H1 (cell line): ENCODE measurements around the gene PPIH. TPM values are rescaled to one million over a fixed set of nuclear protein-coding genes. Genes with fewer than 3 reads are reported as not detected.

ENCODE experiments used
- BACH1 ChIP-seq: IDR thresholded peaks from 2 replicates; pipeline ENCODE4 v1.6.1; 2012; ENCODE audit warnings: low read length, improper control_type of control experiment
- BCL11A ChIP-seq, 2 experiments: IDR thresholded peaks; one replicate each; pipeline ENCODE4 v1.6.1; 2011; ENCODE audit warnings: low read depth in 2 of 2, low read length in 2 of 2, mild to moderate bottlenecking in 2 of 2
- CBX8 ChIP-seq: fragments of 300-800, 300-1000 bp; sonication (generic); IDR thresholded peaks from 2 replicates; pipeline ENCODE4 v1.7.1; 2016; ENCODE audit warnings: low read depth, low read length, borderline replicate concordance
- CEBPB ChIP-seq: IDR thresholded peaks from 2 replicates; pipeline ENCODE4 v1.6.1; 2012; ENCODE audit warnings: low read depth, low read length
- EP300 ChIP-seq, 2 experiments: IDR thresholded peaks; 1 replicate in 1 of 2; 2 replicates in 1 of 2; pipeline ENCODE4 v1.6.1; 2011 to 2012; ENCODE audit warnings: low read depth in 2 of 2, low read length in 2 of 2, mild to moderate bottlenecking in 2 of 2, borderline replicate concordance in 1 of 2, inconsistent platforms in 1 of 2, moderate library complexity in 1 of 2
- GABPA ChIP-seq: IDR thresholded peaks from 2 replicates; pipeline ENCODE4 v1.6.1; 2011; ENCODE audit warnings: mild to moderate bottlenecking, low read length, moderate library complexity, borderline replicate concordance; ENCODE audit not compliant: insufficient read depth
- GTF2F1 ChIP-seq: IDR thresholded peaks from 2 replicates; pipeline ENCODE4 v1.6.1; 2012; ENCODE audit warnings: low read depth, low read length, improper control_type of control experiment, borderline replicate concordance
- JUND ChIP-seq: IDR thresholded peaks from 2 replicates; pipeline ENCODE4 v1.6.1; 2011; ENCODE audit warnings: mild to moderate bottlenecking, improper control_type of control experiment, low read length
- KDM1A ChIP-seq: fragments of 200-600, 300-600 bp; sonication (generic); IDR thresholded peaks from 2 replicates; pipeline ENCODE4 v1.7.1; 2016; ENCODE audit warnings: mild to moderate bottlenecking, low read length, borderline replicate concordance
- KDM5A ChIP-seq: fragments of 200-600 bp; IDR thresholded peaks from 2 replicates; pipeline ENCODE4 v1.7.1; 2012; ENCODE audit warnings: mild to moderate bottlenecking, low read length, inconsistent platforms, mixed read lengths
- MAFK ChIP-seq: IDR thresholded peaks from 2 replicates; pipeline ENCODE4 v1.6.1; 2012; ENCODE audit warnings: low read depth, mild to moderate bottlenecking, improper control_type of control experiment, low read length
- NANOG ChIP-seq: IDR thresholded peaks from 2 replicates; pipeline ENCODE4 v1.6.1; 2011; ENCODE audit warnings: low read length, low read depth, mild to moderate bottlenecking, inconsistent platforms; ENCODE audit not compliant: insufficient read depth, poor library complexity, severe bottlenecking
- POU5F1 ChIP-seq: IDR thresholded peaks from 2 replicates; pipeline ENCODE4 v1.6.1; 2011; ENCODE audit warnings: low read depth, mild to moderate bottlenecking, low read length, moderate library complexity
- RNF2 ChIP-seq: fragments of 200-900, 300-1000 bp; sonication (generic); IDR thresholded peaks from 2 replicates; pipeline ENCODE4 v1.7.1; 2016; ENCODE audit warnings: borderline replicate concordance, low read depth, mild to moderate bottlenecking, antibody characterized with exemption, low read length; ENCODE audit not compliant: poor library complexity, severe bottlenecking; ENCODE audit errors: missing control alignments
- SIX5 ChIP-seq: IDR thresholded peaks from 2 replicates; pipeline ENCODE4 v1.6.1; 2011; ENCODE audit warnings: mild to moderate bottlenecking, low read depth, low read length
- SP4 ChIP-seq: IDR thresholded peaks from 2 replicates; pipeline ENCODE4 v1.6.1; 2012; ENCODE audit warnings: low read length, inconsistent platforms
- polyA plus RNA-seq, 7 experiments: library from polyadenylated mRNA; depleted of rRNA in 3 of 7; stranded (reverse) in 5 of 7; unstranded in 2 of 7; fragments of >200 nt in 5 of 7; fragments of 200-250 nt in 2 of 7; gene quantifications; 1 replicate in 5 of 7; 2 replicates in 1 of 7; 4 replicates in 1 of 7; pipeline versions ENCODE4 v1.2.1 to v1.2.3, GENCODE V29; 2011 to 2013; ENCODE audit warnings: missing spikeins in 2 of 7, mixed read lengths in 2 of 7
- total RNA-seq: library from RNA; stranded (reverse); fragmentation: NEBNext Ultra II Directional; extraction: Animal tissue kit (Norgen Biotek cat#: 25700); gene quantifications from 2 replicates; pipeline ENCODE4 v1.2.1, GENCODE V29; 2021

PPIH gene
- total and polyA plus RNA-seq, 2 of the 8 experiments (the other 6 are each of a cell fraction or from before 2014, with no cell fraction given): 78.1 to 91.5 TPM

DNA sequence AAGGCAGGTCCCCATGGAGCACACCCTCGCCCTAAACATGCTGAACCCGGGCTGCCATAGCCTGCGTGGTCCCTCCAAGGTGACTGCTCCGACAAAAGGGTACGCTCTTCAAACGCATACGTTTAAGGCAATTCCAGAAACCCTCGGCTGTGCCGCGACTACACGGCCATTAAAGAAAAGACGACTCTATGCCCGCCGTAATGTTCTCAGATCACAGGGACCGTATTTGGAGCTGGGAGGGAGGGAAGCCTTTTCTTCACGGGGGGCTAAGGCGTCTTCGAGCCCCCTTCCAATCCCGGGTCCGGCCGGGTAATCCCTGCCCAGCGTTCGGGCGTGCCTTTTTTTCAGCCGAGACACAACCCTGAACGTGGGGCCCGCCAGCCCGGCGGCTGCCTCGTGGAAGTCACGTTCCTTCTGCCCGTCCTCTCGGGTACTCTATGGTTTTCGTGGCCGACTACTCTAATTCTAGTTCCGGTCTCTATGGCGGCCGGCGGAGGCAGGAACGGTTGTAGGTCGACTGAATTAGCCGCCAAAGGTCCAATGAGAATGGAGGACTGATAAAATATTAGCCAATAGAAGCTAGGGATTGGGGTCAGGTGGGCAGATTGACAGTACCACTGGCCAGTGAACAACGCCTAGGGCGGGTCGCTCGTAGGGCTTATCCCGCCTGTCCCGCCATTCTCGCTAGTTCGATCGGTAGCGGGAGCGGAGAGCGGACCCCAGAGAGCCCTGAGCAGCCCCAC is 23.7 kb downstream of the PPIH start, which contains the start of gene YBX1 (continued):
- TF ChIP-seq CBX8 (no peak), KDM1A (no peak), RNF2 (no peak), CEBPB (no peak), JUND (no peak), NANOG (no peak), GTF2F1 (no peak), SP4 (no peak), EP300 (IDR thresholded peaks at IDR 0.05; ENCODE audit: borderline replicate concordance in 1 of 2, low read depth in 2 of 2, low read length in 2 of 2) (no peak), SIX5 (no peak), BCL11A (IDR thresholded peaks at IDR 0.05; ENCODE audit: low read depth in 2 of 2, low read length in 2 of 2) (no peak), BACH1 (no peak), KDM5A (no peak), GABPA (no peak), POU5F1 (no peak), MAFK (no peak)
